K562 (cell line): ENCODE measurements around the gene LOXHD1. TPM values are rescaled to one million over a fixed set of nuclear protein-coding genes. Genes with fewer than 3 reads are reported as not detected.

Experiments
- ATAC-seq: fragments of 200-7000 bp; cut with Tn5 transposase; 3 replicates; pipeline ENCODE4 v1.9.1; 2020; ENCODE audit warnings: moderate library complexity
- BruUV-seq: library from RNA; stranded (reverse); fragments of 400-500 nt; replicated peaks from 2 replicates; lab custom pipeline; 2021; lab: Mats Ljungman, UMichigan
- CTCF ChIA-PET: fragments of 300-600 bp; formaldehyde crosslinking; extraction: SDS; loops from one replicate; lab custom pipeline; 2021; ENCODE audit warnings: low intra/inter-chr PET ratio; lab: Yijun Ruan, JAX
- POLR2A ChIA-PET: fragments of 300-600, 350-650 bp; sonication (Branson Sonifier 250); formaldehyde crosslinking; extraction: SDS; loops from one replicate; lab custom pipeline; 2021; ENCODE audit warnings: antibody characterized with exemption, inconsistent platforms; lab: Yijun Ruan, JAX
- DNase-seq, 4 experiments: peaks; one replicate each; pipeline versions ENCODE4 v3.0.0 to v3.0.0-alpha.2; 2011 to 2018; ENCODE audit warnings: low spot score in 3 of 4, mixed read lengths in 3 of 4; ENCODE audit errors: extremely low read depth in 1 of 4
- FAIRE-seq: peaks from 2 replicates; lab custom pipeline; 2011; peaks lifted over from hg19 to GRCh38; lab: Jason Lieb, UNC
- H2AFZ ChIP-seq: 2 replicates; pipeline ENCODE4 v1.6.0; 2011; ENCODE audit warnings: low read depth, low read length, control low read depth, inconsistent platforms
- H3K27ac ChIP-seq: fragments of 200-600 bp; 3 replicates; pipeline ENCODE4 v1.8.0; 2011; ENCODE audit warnings: low read depth, mild to moderate bottlenecking, control low read depth, inconsistent platforms, low read length, moderate library complexity, mixed read lengths; ENCODE audit errors: extremely low read depth
- H3K27me3 ChIP-seq, 2 experiments: fragments of 300-600 bp in 1 of 2; 2 replicates in 1 of 2; 3 replicates in 1 of 2; pipeline versions ENCODE4 v1.6.0 to v1.8.0; 2011; ENCODE audit warnings: inconsistent platforms in 2 of 2, low read length in 2 of 2, mild to moderate bottlenecking in 1 of 2, mixed read lengths in 1 of 2, moderate library complexity in 1 of 2; ENCODE audit not compliant: control insufficient read depth in 2 of 2, insufficient read depth in 2 of 2
- H3K36me3 ChIP-seq: fragments of 300-600 bp; 3 replicates; pipeline ENCODE4 v1.8.0; 2011; ENCODE audit warnings: mild to moderate bottlenecking, low read length, inconsistent platforms; ENCODE audit not compliant: control insufficient read depth, insufficient read depth
- H3K4me1 ChIP-seq, 2 experiments: fragments of 200-600 bp in 1 of 2; replicated peaks in 1 of 2; 2 replicates in 1 of 2; 3 replicates in 1 of 2; pipeline versions ENCODE4 v1.5.1 to v1.8.0; 2011; ENCODE audit warnings: inconsistent platforms in 2 of 2, low read length in 2 of 2, mild to moderate bottlenecking in 1 of 2, mixed read lengths in 1 of 2, moderate library complexity in 1 of 2; ENCODE audit not compliant: control insufficient read depth in 2 of 2, insufficient read depth in 2 of 2
- H3K4me2 ChIP-seq: 2 replicates; pipeline ENCODE4 v1.6.1; 2011; ENCODE audit warnings: low read length, control low read depth, inconsistent platforms, mixed read lengths; ENCODE audit not compliant: insufficient read depth
- H3K4me3 ChIP-seq: fragments of 200-600 bp; sonication (generic), shearing (Covaris generic); 2 replicates; pipeline ENCODE4 v1.5.1; 2016; ENCODE audit warnings: control low read depth, inconsistent platforms
- H3K79me2 ChIP-seq: fragments of 200-600 bp; 3 replicates; pipeline ENCODE4 v1.8.0; 2011; ENCODE audit warnings: low read length, inconsistent platforms; ENCODE audit not compliant: control insufficient read depth, insufficient read depth
- H3K9ac ChIP-seq, 2 experiments: 2 replicates each; pipeline versions ENCODE4 v1.6.0 to v1.6.1; 2011; ENCODE audit warnings: low read depth in 2 of 2, low read length in 2 of 2, control low read depth in 1 of 2, inconsistent platforms in 1 of 2, mild to moderate bottlenecking in 1 of 2, mixed read lengths in 1 of 2; ENCODE audit not compliant: insufficient read depth in 1 of 2
- H3K9me1 ChIP-seq: one replicate; pipeline ENCODE4 v1.6.0; 2011; ENCODE audit warnings: inconsistent platforms, mild to moderate bottlenecking, low read length, moderate library complexity; ENCODE audit not compliant: control insufficient read depth, insufficient read depth
- H3K9me3 ChIP-seq: replicated peaks from 2 replicates; pipeline ENCODE4 v1.5.1; 2011; ENCODE audit warnings: low read depth, low read length, inconsistent platforms; ENCODE audit not compliant: control insufficient read depth, insufficient read depth
- H4K20me1 ChIP-seq: replicated peaks from 2 replicates; pipeline ENCODE4 v1.6.1; 2011; ENCODE audit warnings: low read length, inconsistent platforms, mixed read lengths; ENCODE audit not compliant: control insufficient read depth, insufficient read depth
- ATF7 ChIP-seq: fragments of 450-650 bp; IDR thresholded peaks from 2 replicates; pipeline ENCODE4 v1.7.1; 2014; ENCODE audit warnings: mild to moderate bottlenecking, moderate library complexity
- ERF ChIP-seq: fragments of 450-650 bp; formaldehyde crosslinking; IDR thresholded peaks from 2 replicates; pipeline ENCODE4 v1.4.0; 2020; ENCODE audit warnings: mild to moderate bottlenecking, mixed read lengths
- FOXP4 ChIP-seq: sonication (generic); formaldehyde crosslinking; IDR thresholded peaks from 2 replicates; pipeline ENCODE4 v1.8.0; 2022; ENCODE audit warnings: mild to moderate bottlenecking, missing genetic modification reagents, borderline replicate concordance
- HNRNPUL1 ChIP-seq: fragments of 200-400 bp; formaldehyde crosslinking; IDR thresholded peaks from 2 replicates; pipeline ENCODE4 v1.6.1; 2017; ENCODE audit warnings: low read length
- HOMEZ ChIP-seq: fragments of 250-450 bp; sonication (Bioruptor Pico); IDR thresholded peaks from 2 replicates; pipeline ENCODE4 v1.4.0; 2020; ENCODE audit warnings: mild to moderate bottlenecking, moderate library complexity
- MAZ ChIP-seq, 2 experiments: fragments of 450-650 bp in 1 of 2; sonication (generic) in 1 of 2; formaldehyde crosslinking; IDR thresholded peaks in 1 of 2; conservative IDR thresholded peaks in 1 of 2; 2 replicates each; pipeline versions ENCODE4 v1.4.0 to v1.5.0; 2020; ENCODE audit warnings: mild to moderate bottlenecking in 1 of 2, missing genetic modification reagents in 1 of 2
- MBD2 ChIP-seq: sonication (generic); IDR thresholded peaks from 2 replicates; pipeline ENCODE4 v1.6.1; 2016; ENCODE audit warnings: low read depth, borderline replicate concordance
- TRIM28 ChIP-seq: fragments of 450-650 bp; IDR thresholded peaks from 2 replicates; pipeline ENCODE4 v1.6.1; 2017
- ZFP30 ChIP-seq: fragments of 250-450 bp; sonication (Bioruptor Pico); IDR thresholded peaks from 2 replicates; pipeline ENCODE4 v1.8.0; 2022; ENCODE audit warnings: moderate library complexity, mild to moderate bottlenecking, inconsistent platforms, borderline replicate concordance
- ZNF282 ChIP-seq: sonication (generic); formaldehyde crosslinking; IDR thresholded peaks from 2 replicates; pipeline ENCODE4 v1.8.1; 2023; ENCODE audit warnings: missing genetic modification reagents
- ZNF584 ChIP-seq: fragments of 200-800 bp; sonication (Bioruptor generic); IDR thresholded peaks from 2 replicates; pipeline ENCODE4 v1.6.1; 2016; ENCODE audit warnings: low read depth, mild to moderate bottlenecking, missing genetic modification characterization, missing compliant biosample characterization
- WGBS: fragments of 100-300 bp; shearing (Covaris generic); methylation state at CpG from one replicate; pipeline ENCODE4 v1.1.6; 2016; ENCODE audit warnings: low coverage, mixed read lengths; ENCODE audit not compliant: insufficient coverage; ENCODE audit errors: missing lambda C conversion rate; 5-methylcytosine and 5-hydroxymethylcytosine counted together
- in situ Hi-C: fragments of 300-500 bp; cut with MboI; formaldehyde crosslinking; loops from 4 replicates; pipeline ENCODE4 v1.15.0; 2018; ENCODE audit warnings: inconsistent platforms, mixed read lengths
- intact Hi-C: fragments of 100-400 bp; cut with micrococcal nuclease; formaldehyde crosslinking; loops from 2 replicates; pipeline ENCODE4 v1.14.2; 2022
- polyA plus RNA-seq, 8 experiments: library from polyadenylated mRNA; depleted of rRNA in 4 of 8; stranded (reverse) in 5 of 8; unstranded in 3 of 8; fragments of >200 nt; fragmentation: Nextera tagmentation in 2 of 8; fragmentation: Illumina TruSeq in 1 of 8; extraction: Ambion mirVana in 2 of 8; extraction: Trizol in 1 of 8; gene quantifications; 2 replicates each; pipeline versions ENCODE4 v1.2.1 to v1.2.3, GENCODE V29; 2011 to 2014; ENCODE audit warnings: inconsistent platforms in 1 of 8, missing spikeins in 1 of 8
- total RNA-seq, 7 experiments: library from RNA; depleted of rRNA in 6 of 7; stranded (reverse); fragments of >200 nt in 6 of 7; fragmentation: Illumina TruSeq in 2 of 7; extraction: Trizol in 2 of 7; gene quantifications; 2 replicates each; pipeline versions ENCODE4 v1.2.1 to v1.2.3, GENCODE V29; 2011 to 2021; ENCODE audit warnings: low replicate concordance in 1 of 7

The LOXHD1 gene
- total and polyA plus RNA-seq, 9 of the 15 experiments (the other 6 are each of a cell fraction or from before 2014, with no cell fraction given) = not detected

GRCh38 chr18:46641917-46642316, 15.1 kb downstream of the LOXHD1 start:
- no peaks in the 10 kb centered on the region for H3K9me1 ChIP-seq
- no peaks in the 10 kb centered on the region for H4K20me1 ChIP-seq
- H3K36me3 ChIP-seq = no peaks in the 10 kb centered on the region
- 8% methylated on average over 6 of the region's 7 CpGs for WGBS
- H3K4me3 ChIP-seq = no peak overlapping the region
- no peaks in the 10 kb centered on the region; a peak in 1 of 5 replicates for H3K4me1 ChIP-seq
- ChIA-PET POLR2A (no interaction called here), CTCF (no interaction called here)
- H3K9me3 ChIP-seq = no peaks in the 10 kb centered on the region
- FAIRE-seq (no peak), DNase-seq (no peak), ATAC-seq (no peak)
- BruUV-seq = no TSS peak
- H2AFZ ChIP-seq = no peak overlapping the region
- H3K27me3 ChIP-seq = peaks cover 0 to 7% of the 10 kb centered on the region in 2 experiments; a peak in 1 of 5 replicates
- intact Hi-C loops (no loop called here), in situ Hi-C loops (no loop called here)
- no peak overlapping the region for H3K4me2 ChIP-seq
- H3K9ac ChIP-seq = no peak overlapping the region
- H3K27ac ChIP-seq = no peak overlapping the region
- TF ChIP-seq FOXP4 = no peak
- no peak for TF ChIP-seq MAZ (CRISPR knock-in tag; conservative IDR thresholded peaks at IDR 0.05 in 1 of 2, IDR thresholded peaks at IDR 0.05 in 1 of 2)
- no peak for TF ChIP-seq HNRNPUL1
- no peak for TF ChIP-seq TRIM28
- TF ChIP-seq MBD2 = no peak
- no peak for TF ChIP-seq ZNF282
- TF ChIP-seq ERF (CRISPR knock-in tag) = no peak
- TF ChIP-seq ATF7 = no peak
- no peak for TF ChIP-seq HOMEZ
- no peak for TF ChIP-seq ZFP30 (CRISPR knock-in tag)
- TF ChIP-seq ZNF584 (CRISPR knock-in tag) = no peak
- no peaks in the 10 kb centered on the region for H3K79me2 ChIP-seq
